ENCODE results near the gene CSDE1. TPM values are rescaled to one million over a fixed set of nuclear protein-coding genes. Genes with fewer than 3 reads are reported as not detected.
"Not testable (repeated sequence)": the region's sequence is repeated elsewhere in the genome, so short reads cannot be mapped to it uniquely, and the experiment has no call there.

The CSDE1 gene
- polyA plus RNA-seq, 1 of the 3 experiments (the other 2 are of a cell fraction): 151 TPM

DNA sequence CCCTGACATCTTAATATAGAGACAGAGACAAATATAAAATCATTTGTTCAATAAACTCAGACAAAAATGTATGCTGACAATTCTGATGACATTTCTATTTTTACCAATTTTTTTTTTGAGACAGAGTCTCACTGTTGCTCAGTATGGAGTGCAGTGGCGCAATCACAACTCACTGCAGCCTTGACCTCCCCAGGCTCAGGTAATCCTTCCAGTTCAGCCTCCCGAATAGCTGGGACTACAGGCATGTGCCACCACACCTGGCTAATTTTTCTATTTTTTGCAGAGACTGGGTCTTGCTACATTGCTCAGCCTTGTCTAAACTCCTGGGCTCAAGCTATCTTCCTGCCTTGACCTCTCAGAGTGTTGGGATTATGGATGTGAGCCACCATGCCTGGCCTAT, 36.3 kb upstream of the CSDE1 start:
- Histone ChIP-seq H3K79me2 (ENCODE audit: insufficient read depth) (no peaks in the 10 kb centered on the region), H3K27me3 (ENCODE audit: insufficient read depth) (peaks cover 13% of the 10 kb centered on the region), H3K4me3 (ENCODE audit: low read depth in 2 of 2, low read length in 1 of 2) (no peak overlapping the region), H3K9me2 (no peaks in the 10 kb centered on the region), H3K36me3 (replicated peaks in 1 of 2; ENCODE audit: control insufficient read depth in 1 of 2, insufficient read depth in 2 of 2, low read length in 1 of 2) (no peaks in the 10 kb centered on the region), H3F3A (replicated peaks; ENCODE audit: insufficient read depth) (no peaks in the 10 kb centered on the region), H3K9me3 (no peaks in the 10 kb centered on the region), H3K4me1 (ENCODE audit: control insufficient read depth in 1 of 2, insufficient read depth in 2 of 2, low read depth in 1 of 2, low read length in 1 of 2) (no peaks in the 10 kb centered on the region), H2AFZ (ENCODE audit: low read depth) (no peak overlapping the region), H3K27ac (ENCODE audit: low read depth in 2 of 2, low read length in 1 of 2) (no peak overlapping the region), H3K4me2 (no peak overlapping the region), H4K20me1 (ENCODE audit: insufficient read depth) (no peaks in the 10 kb centered on the region), H3K9ac (no peak overlapping the region)
- CTCF ChIA-PET: interaction anchor here (1.0 kb wide), 1 partner anchor 447 kb away, joined by 3 read pairs; no protein-coding TSS in a partner anchor
- POLR2A ChIA-PET: no interaction called here
- no peak for DNase-seq
- TF ChIP-seq, protein P1, sequence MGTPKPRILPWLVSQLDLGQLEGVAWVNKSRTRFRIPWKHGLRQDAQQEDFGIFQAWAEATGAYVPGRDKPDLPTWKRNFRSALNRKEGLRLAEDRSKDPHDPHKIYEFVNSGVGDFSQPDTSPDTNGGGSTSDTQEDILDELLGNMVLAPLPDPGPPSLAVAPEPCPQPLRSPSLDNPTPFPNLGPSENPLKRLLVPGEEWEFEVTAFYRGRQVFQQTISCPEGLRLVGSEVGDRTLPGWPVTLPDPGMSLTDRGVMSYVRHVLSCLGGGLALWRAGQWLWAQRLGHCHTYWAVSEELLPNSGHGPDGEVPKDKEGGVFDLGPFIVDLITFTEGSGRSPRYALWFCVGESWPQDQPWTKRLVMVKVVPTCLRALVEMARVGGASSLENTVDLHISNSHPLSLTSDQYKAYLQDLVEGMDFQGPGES (IDR thresholded peaks at IDR 0.05; ENCODE audit: low read depth, low read length): no peak
- TF ChIP-seq ELF1 (IDR thresholded peaks at IDR 0.05) (no peak), CHD2 (IDR thresholded peaks at IDR 0.05; ENCODE audit: low read length, partially characterized antibody) (no peak), JUND (IDR thresholded peaks at IDR 0.05) (no peak), MEF2A (IDR thresholded peaks at IDR 0.05; ENCODE audit: borderline replicate concordance, low read depth) (no peak), RFX5 (IDR thresholded peaks at IDR 0.05; ENCODE audit: low read length) (no peak), ZBTB33 (IDR thresholded peaks at IDR 0.05; ENCODE audit: borderline replicate concordance, low read depth) (no peak)
- WGBS (ENCODE audit: low lambda C conversion rate): 7% methylated on average over 2 of the region's 2 CpGs

- H3K27me3 ChIP-seq (ENCODE audit: insufficient read depth); H3K36me3 ChIP-seq (replicated peaks in 1 of 2; ENCODE audit: control insufficient read depth in 1 of 2, insufficient read depth in 2 of 2, low read length in 1 of 2); H3K9ac ChIP-seq; H3K9me2 ChIP-seq; H4K20me1 ChIP-seq (ENCODE audit: insufficient read depth); POLR2A ChIA-PET; DNase-seq; H3K4me2 ChIP-seq; H3K9me3 ChIP-seq; H3K27ac ChIP-seq (ENCODE audit: low read depth in 2 of 2, low read length in 1 of 2); H3F3A ChIP-seq (replicated peaks; ENCODE audit: insufficient read depth); H3K79me2 ChIP-seq (ENCODE audit: insufficient read depth); H3K4me1 ChIP-seq (ENCODE audit: control insufficient read depth in 1 of 2, insufficient read depth in 2 of 2, low read depth in 1 of 2, low read length in 1 of 2); H2AFZ ChIP-seq (ENCODE audit: low read depth); H3K4me3 ChIP-seq (ENCODE audit: low read depth in 2 of 2, low read length in 1 of 2); CTCF ChIA-PET: not testable (repeated sequence)
- WGBS (ENCODE audit: low lambda C conversion rate): 77% methylated on average over 3 of the region's 25 CpGs
Measured at GRCh38 chr1:114790581-114790980, 32.8 kb upstream of the CSDE1 start.

GRCh38 chr1:114786440-114786839, 28.7 kb upstream of the CSDE1 start:
- H3K4me3 ChIP-seq (ENCODE audit: low read depth in 2 of 2, low read length in 1 of 2); CTCF ChIA-PET; H3K4me1 ChIP-seq (ENCODE audit: control insufficient read depth in 1 of 2, insufficient read depth in 2 of 2, low read depth in 1 of 2, low read length in 1 of 2); POLR2A ChIA-PET; H3K36me3 ChIP-seq (replicated peaks in 1 of 2; ENCODE audit: control insufficient read depth in 1 of 2, insufficient read depth in 2 of 2, low read length in 1 of 2); DNase-seq; H3K4me2 ChIP-seq; H3K27ac ChIP-seq (ENCODE audit: low read depth in 2 of 2, low read length in 1 of 2); H3F3A ChIP-seq (replicated peaks; ENCODE audit: insufficient read depth); H3K9ac ChIP-seq; H3K9me2 ChIP-seq; H4K20me1 ChIP-seq (ENCODE audit: insufficient read depth); H3K27me3 ChIP-seq (ENCODE audit: insufficient read depth); H3K79me2 ChIP-seq (ENCODE audit: insufficient read depth); H2AFZ ChIP-seq (ENCODE audit: low read depth); H3K9me3 ChIP-seq: not testable (repeated sequence)
- WGBS (ENCODE audit: low lambda C conversion rate): 0% methylated on average over 1 of the region's 1 CpG

Data from SK-N-SH (cell line).